HFFc6 (cell line): ENCODE data around the gene MLF1. TPM values are rescaled to one million over a fixed set of nuclear protein-coding genes. Genes with fewer than 3 reads are reported as not detected.

Experiments
- DNase-seq: peaks from one replicate; pipeline ENCODE4 v3.0.0-alpha.2; 2018
- H3K27ac Mint-ChIP-seq: 2 replicates; pipeline ENCODE4 v1.8.0; 2020; ENCODE audit warnings: mild to moderate bottlenecking, mixed read lengths
- H3K27me3 Mint-ChIP-seq: 2 replicates; pipeline ENCODE4 v1.8.0; 2021; ENCODE audit warnings: mild to moderate bottlenecking, moderate library complexity, mixed read lengths; ENCODE audit not compliant: insufficient read depth
- H3K36me3 Mint-ChIP-seq: 2 replicates; pipeline ENCODE4 v1.8.0; 2021; ENCODE audit warnings: low read depth, mixed read lengths
- H3K4me1 Mint-ChIP-seq: 2 replicates; pipeline ENCODE4 v1.8.0; 2020; ENCODE audit warnings: low read depth, mixed read lengths
- H3K4me3 Mint-ChIP-seq: 2 replicates; pipeline ENCODE4 v1.8.0; 2020; ENCODE audit warnings: mild to moderate bottlenecking, moderate library complexity, mixed read lengths
- H3K9me3 Mint-ChIP-seq: 2 replicates; pipeline ENCODE4 v1.8.0; 2020; ENCODE audit warnings: mild to moderate bottlenecking, mixed read lengths
- CTCF ChIP-seq: fragments of 200-600 bp; sonication (generic); IDR thresholded peaks from 2 replicates; pipeline ENCODE4 v1.5.0; 2021; ENCODE audit warnings: antibody characterized with exemption, mild to moderate bottlenecking
- total RNA-seq, 6 experiments: library from RNA; stranded (reverse); fragmentation: NEBNext Ultra II Directional; extraction: Animal tissue kit (Norgen Biotek cat#: 25700); gene quantifications; 2 replicates in 1 of 6; 3 replicates in 5 of 6; pipeline ENCODE4 v1.2.3, GENCODE V29; 2021

Gene MLF1
- total RNA-seq, 6 experiments from 2014 or later: 1.6 to 4.0 (median 2.9) TPM

- no peaks in the 10 kb centered on the region; the same call in 1 of the 2 replicates for H3K9me3 Mint-ChIP-seq
- peaks cover 6% of the 10 kb centered on the region for H3K27me3 Mint-ChIP-seq
- TF ChIP-seq CTCF: no peak
- no peak for DNase-seq
- H3K27ac Mint-ChIP-seq: no peak overlapping the region
- no peaks in the 10 kb centered on the region for H3K36me3 Mint-ChIP-seq
- H3K4me1 Mint-ChIP-seq: peaks cover 14% of the 10 kb centered on the region
- no peak overlapping the region for H3K4me3 Mint-ChIP-seq
Observed at GRCh38 chr3:158568784-158569183, 2.2 kb upstream of the MLF1 start.

- H3K9me3 Mint-ChIP-seq: no peaks in the 10 kb centered on the region; the same call in 1 of the 2 replicates
- no peak for DNase-seq
- no peaks in the 10 kb centered on the region for H3K36me3 Mint-ChIP-seq
- no peak overlapping the region for H3K4me3 Mint-ChIP-seq
- peak overlapping the region; percentile 94 for H3K27ac Mint-ChIP-seq
- no peak for TF ChIP-seq CTCF
- peaks cover 6% of the 10 kb centered on the region for H3K27me3 Mint-ChIP-seq
- peaks cover 14% of the 10 kb centered on the region for H3K4me1 Mint-ChIP-seq
Observed at GRCh38 chr3:158569794-158570193, 1.2 kb upstream of the MLF1 start.

DNA sequence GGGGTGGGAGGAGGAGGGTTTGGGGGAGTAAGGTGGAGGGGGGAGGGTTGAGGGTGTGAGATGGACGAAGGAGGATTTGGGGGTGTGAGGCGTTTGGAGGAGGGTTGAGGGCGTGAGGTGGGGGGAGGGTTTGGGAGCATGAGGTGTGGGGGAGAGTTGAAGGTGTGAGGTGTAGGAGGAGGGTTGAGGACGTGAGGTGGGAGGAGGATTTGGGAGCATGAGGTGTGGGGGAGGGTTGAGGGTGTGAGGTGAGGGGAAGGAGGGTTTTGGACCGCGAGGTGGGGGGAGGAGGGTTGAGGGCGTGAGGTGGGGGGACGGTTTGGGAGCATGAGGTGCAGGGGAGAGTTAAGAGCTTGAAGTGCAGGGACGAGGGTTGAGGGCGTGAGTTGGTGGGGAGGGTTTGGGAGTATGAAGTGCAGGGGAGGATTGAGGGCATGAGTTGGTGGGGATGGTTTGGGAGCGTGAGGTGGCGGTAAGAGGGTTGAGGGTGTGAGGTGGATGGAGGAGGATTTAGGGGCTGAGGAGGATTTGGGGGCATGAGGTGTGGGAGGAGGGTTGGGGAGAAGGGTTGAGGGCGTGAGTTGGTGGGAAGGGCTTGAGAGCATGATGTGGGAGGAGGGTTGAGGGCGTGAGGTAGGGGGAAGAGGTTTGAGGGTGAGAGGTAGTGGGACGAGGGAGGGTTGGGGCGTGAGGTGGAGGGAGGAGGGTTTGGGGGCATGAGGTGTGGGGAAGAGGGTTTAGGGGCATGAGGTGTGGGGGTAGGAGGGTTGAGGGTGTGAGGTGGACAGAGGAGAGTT, 1.2 kb downstream of the MLF1 start:
- no peak overlapping the region; the same call in 1 of the 2 replicates for H3K4me3 Mint-ChIP-seq

DNA sequence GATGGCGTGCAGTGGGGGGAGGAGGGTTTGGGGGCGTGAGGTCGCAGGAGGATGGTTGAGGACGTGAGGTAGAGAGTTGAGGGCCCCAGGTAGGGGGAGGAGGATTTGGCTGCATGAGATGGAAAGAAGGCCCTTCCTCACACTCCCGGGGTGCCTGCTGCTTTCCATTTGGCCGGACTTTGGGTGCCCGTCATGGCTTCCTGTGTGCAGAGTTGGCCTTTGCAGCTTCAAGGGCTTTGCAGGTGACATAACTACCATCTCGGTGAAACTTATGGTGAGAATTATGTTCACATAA, 1.7 kb downstream of the MLF1 start:
- H3K36me3 Mint-ChIP-seq: no peaks in the 10 kb centered on the region
- DNase-seq: no peak
- H3K27ac Mint-ChIP-seq: peak overlapping the region; percentile 18; the same call in 1 of the 2 replicates
- peaks cover 6% of the 10 kb centered on the region for H3K27me3 Mint-ChIP-seq
- H3K9me3 Mint-ChIP-seq: no peaks in the 10 kb centered on the region
- H3K4me3 Mint-ChIP-seq: no peak overlapping the region; the same call in 1 of the 2 replicates
- peaks cover 14% of the 10 kb centered on the region for H3K4me1 Mint-ChIP-seq
- no peak for TF ChIP-seq CTCF

More for the DNA sequence above, 1.2 kb downstream of the MLF1 start:
- TF ChIP-seq CTCF: no peak
- H3K4me1 Mint-ChIP-seq: peaks cover 14% of the 10 kb centered on the region
- H3K9me3 Mint-ChIP-seq: no peaks in the 10 kb centered on the region
- no peaks in the 10 kb centered on the region for H3K36me3 Mint-ChIP-seq
- no peak for DNase-seq
- peak overlapping the region; percentile 18; the same call in 1 of the 2 replicates for H3K27ac Mint-ChIP-seq
- H3K27me3 Mint-ChIP-seq: peaks cover 6% of the 10 kb centered on the region

- no peaks in the 10 kb centered on the region for H3K9me3 Mint-ChIP-seq
- no peak overlapping the region for H3K4me3 Mint-ChIP-seq
- peak; percentile 19; the same call in 1 of the 2 replicates for TF ChIP-seq CTCF
- no peaks in the 10 kb centered on the region for H3K36me3 Mint-ChIP-seq
- peaks cover 14% of the 10 kb centered on the region for H3K4me1 Mint-ChIP-seq
- H3K27ac Mint-ChIP-seq: no peak overlapping the region
- peaks cover 6% of the 10 kb centered on the region for H3K27me3 Mint-ChIP-seq
- DNase-seq: no peak
Observed at GRCh38 chr3:158573714-158574113, 2.7 kb downstream of the MLF1 start.
